Measurements from ENCODE around the gene GMPR.

The GMPR gene

GRCh38 chr6:16306334-16306733 lies 67.9 kb downstream of the GMPR start:
- DNase-seq: no peak

GRCh38 chr6:16311763-16312162 lies 73.4 kb downstream of the GMPR start:
- no peak for DNase-seq

GRCh38 chr6:16313732-16314131 lies 75.3 kb downstream of the GMPR start:
- peak; percentile 27 for DNase-seq

- DNase-seq: no peak
These were observed 75.9 kb downstream of the GMPR start for GRCh38 chr6:16314296-16314695.

- DNase-seq: peak; percentile 81
These were observed 78.4 kb downstream of the GMPR start for GRCh38 chr6:16316741-16317251.

GRCh38 chr6:16318538-16318937 lies 80.2 kb downstream of the GMPR start:
- no peak for DNase-seq

GRCh38 chr6:16318953-16319720 lies 80.8 kb downstream of the GMPR start:
- no peak for DNase-seq

- peak; percentile 85 for DNase-seq
These were observed 81.6 kb downstream of the GMPR start for GRCh38 chr6:16319813-16320532.

GRCh38 chr6:16320533-16321340 lies 82.3 kb downstream of the GMPR start:
- DNase-seq: peak; percentile 85

- no peak for DNase-seq
These were observed 82.9 kb downstream of the GMPR start for GRCh38 chr6:16321341-16321710.

- no peak for DNase-seq
These were observed 83.4 kb downstream of the GMPR start for GRCh38 chr6:16321826-16322225.

GRCh38 chr6:16322666-16323312 lies 84.4 kb downstream of the GMPR start:
- peak; percentile 84 for DNase-seq

- no peak for DNase-seq
These were observed 85.8 kb downstream of the GMPR start for GRCh38 chr6:16324184-16324583.

GRCh38 chr6:16324606-16325225 lies 86.3 kb downstream of the GMPR start:
- no peak for DNase-seq

GRCh38 chr6:16326531-16326930 lies 88.1 kb downstream of the GMPR start:
- no peak for DNase-seq

GRCh38 chr6:16326971-16327776 lies 88.8 kb downstream of the GMPR start:
- DNase-seq: no peak

- DNase-seq: no peak
These were observed 89.5 kb downstream of the GMPR start for GRCh38 chr6:16327777-16328325.

- DNase-seq: no peak
These were observed 90.8 kb downstream of the GMPR start for GRCh38 chr6:16329233-16329632.

GRCh38 chr6:16331384-16332174 lies 93.2 kb downstream of the GMPR start:
- peak; percentile 90 for DNase-seq

- peak; percentile 94 for DNase-seq
These were observed 93.8 kb downstream of the GMPR start for GRCh38 chr6:16332175-16332542.

All from NCI-H82 (cell line).